IPS-11a (cell line): ENCODE measurements around the gene PDE2A.

Experiments
- H3K4me3 ChIP-seq: one replicate; pipeline ENCODE4 v1.5.1; 2013; ENCODE audit warnings: low read depth, low read length, control low read depth

Gene PDE2A

DNA sequence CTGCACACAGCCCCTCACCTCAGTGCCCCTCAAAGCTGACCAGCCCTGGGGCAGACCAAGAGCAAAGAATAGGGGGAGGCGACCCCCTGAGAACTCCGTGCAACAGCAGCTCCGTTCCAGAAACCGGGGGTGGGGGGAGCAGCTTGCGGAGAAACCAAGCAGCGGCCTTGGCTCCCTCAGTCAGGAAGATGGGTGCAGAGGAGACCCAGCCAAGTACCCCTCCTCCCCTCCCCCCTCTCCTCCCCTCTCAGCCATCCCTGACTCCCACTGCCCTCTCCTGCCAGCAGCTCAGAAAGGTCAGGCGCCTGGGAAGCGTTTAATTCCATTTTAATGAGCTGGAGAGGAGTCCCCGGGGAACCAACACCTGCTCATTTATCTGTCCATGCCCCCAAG is 78.9 kb downstream of the PDE2A start:
- no peak overlapping the region for H3K4me3 ChIP-seq

- H3K4me3 ChIP-seq = no peak overlapping the region
Observed at GRCh38 chr11:72594493-72595291, 79.5 kb downstream of the PDE2A start.

DNA sequence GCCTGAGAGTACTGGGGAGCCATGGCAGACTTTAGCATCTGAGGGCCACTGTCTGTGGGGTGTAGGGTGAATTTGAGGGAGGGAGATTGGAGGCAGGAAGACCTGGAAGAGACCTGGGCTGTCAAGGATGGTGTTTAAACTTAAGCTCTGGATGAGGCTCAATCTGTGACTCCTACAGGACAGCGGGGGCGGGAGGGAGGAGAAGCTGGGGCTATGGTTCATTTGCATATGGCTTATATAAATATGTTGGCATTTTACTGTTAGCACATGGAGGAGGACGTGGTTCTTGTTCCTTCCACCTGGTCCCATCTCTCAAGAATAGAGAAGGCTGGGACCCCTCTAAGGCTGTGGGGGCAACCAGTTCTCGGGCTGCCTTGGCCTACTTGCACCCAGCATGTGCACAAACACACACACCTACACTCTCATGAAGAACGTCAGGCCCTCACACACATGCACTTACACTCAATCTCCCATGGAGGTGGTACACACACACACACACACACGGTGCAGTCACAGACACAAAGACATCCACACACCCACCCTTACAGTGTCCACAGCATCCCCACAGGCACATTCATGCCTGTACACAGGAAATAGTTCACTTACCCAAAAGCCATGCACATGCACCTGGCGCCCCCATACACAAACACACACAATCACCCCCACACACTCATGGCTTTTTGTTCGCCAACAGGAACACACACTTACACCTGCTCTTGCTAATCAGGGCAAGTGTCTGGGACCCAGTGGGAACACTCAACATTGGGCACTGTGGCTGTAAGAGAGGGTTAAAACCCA is 81.3 kb downstream of the PDE2A start:
- H3K4me3 ChIP-seq = no peak overlapping the region

GRCh38 chr11:72591785-72592502 is 82.3 kb downstream of the PDE2A start:
- no peak overlapping the region for H3K4me3 ChIP-seq

DNA sequence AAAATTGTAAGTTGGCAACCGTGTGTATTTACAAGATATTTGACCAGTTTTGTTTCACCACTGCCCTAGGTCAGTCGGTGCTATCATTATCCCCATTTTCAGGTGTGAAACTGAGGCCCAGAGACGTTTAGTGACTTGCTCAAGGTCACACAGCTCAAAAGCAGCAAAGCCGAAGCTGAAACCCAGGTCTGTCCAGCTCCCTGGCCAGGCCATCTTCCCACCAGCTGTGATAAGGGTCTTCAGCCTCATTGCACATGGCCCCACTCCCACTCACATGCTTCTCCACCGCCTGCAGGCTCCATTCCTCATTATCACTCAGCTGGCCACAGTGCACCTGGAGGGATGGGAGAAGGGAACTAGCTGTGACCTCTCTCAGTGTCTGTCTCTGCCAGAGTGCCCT is 83.2 kb downstream of the PDE2A start:
- no peak overlapping the region for H3K4me3 ChIP-seq

DNA sequence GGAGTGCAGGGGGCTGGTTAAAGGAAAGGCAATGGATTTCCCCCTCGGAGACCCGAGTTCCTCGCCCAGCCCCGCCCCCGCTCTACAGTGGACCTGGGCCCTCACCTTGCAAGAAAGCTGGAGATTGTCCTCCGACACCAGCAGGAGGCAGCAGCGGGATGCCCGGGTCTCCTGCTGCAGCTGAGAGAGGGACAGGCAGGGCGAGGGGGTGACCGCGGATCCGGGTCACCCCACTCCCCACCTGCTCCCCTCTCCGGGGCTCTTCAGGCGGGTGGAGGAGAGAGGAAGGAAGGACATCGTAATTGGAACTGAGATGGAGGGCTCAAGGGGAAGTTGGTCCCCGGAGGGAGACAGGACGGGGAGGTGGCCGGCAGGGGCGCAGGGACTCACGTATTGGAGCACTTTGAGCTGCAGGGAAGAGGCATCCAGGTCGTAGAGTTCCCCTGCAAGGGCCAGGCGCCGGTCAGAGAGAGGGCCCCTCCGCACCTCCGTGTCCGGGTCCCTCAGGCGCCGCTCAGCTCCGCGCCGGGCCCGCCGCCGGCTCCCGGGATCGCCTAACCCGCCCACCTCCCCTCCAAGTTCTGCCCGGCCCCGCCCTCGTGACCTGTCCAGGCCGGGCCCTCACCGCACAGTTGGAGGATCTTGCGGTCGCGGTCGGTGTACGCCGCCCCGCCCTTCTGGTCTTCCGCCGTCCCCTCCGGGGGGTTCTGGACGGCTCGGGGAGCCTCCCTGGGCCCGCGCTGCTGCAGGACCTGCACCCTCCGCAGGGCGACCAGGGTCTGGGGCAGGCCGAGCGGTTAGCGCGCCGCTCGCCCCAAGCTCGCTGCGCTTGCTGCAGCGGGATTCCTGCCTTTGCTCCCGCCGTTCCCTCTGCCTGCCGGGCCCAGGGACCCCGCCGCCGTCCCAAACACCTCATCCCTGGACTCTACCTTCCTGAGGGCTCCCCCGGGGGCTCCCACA is 84.1 kb downstream of the PDE2A start:
- H3K4me3 ChIP-seq = peak overlapping the region; percentile 44

GRCh38 chr11:72588421-72589410 is 85.5 kb downstream of the PDE2A start:
- no peak overlapping the region for H3K4me3 ChIP-seq

DNA sequence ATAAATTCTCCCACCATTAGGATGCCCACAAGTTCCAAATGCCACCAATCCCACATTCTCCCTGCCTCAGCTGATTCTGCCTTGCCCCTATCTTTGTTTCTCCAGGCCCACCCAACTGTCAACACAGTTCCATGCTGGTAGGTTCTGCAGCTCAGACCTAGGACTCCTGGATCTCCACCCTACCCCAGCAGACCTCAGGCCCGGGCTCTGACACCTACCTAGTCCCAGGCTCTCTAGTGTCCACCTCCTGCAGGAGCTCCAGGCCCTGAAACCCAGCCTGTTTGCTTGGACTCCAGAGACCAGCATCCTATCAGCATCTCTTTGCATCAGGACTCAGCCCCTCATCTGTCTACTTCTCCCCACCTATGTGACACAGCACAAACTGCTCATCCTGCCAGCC is 86.5 kb downstream of the PDE2A start:
- H3K4me3 ChIP-seq = no peak overlapping the region

GRCh38 chr11:72586321-72587090 is 87.7 kb downstream of the PDE2A start:
- H3K4me3 ChIP-seq = no peak overlapping the region

DNA sequence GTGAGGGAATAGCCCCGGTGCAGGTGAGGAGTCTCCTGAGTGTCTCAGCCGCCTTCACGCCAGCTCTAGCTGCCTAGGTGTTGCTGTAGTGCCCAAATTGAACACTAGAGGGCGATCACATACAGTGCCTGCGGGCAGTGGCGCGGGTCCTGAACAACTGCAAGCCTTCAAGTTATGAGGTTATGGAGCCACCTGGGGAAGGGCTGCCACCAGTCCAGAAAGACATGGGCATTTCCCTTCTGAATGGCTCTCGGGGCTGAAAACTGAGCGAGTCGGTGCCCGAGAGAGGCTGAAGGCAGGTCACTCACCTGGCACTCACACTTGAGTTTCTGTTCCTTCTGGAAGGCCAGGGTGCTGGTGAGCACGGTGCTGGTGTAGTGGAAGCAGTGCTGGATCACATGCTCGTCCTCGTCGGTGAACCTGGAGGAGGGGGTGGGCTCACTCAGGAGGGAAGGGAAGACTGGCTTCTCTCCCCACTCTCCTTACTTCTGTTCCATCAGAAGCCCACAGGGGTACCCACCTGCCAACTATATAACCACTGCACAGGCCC is 88.4 kb downstream of the PDE2A start:
- H3K4me3 ChIP-seq = no peak overlapping the region

GRCh38 chr11:72584939-72585597 is 89.2 kb downstream of the PDE2A start:
- no peak overlapping the region for H3K4me3 ChIP-seq

DNA sequence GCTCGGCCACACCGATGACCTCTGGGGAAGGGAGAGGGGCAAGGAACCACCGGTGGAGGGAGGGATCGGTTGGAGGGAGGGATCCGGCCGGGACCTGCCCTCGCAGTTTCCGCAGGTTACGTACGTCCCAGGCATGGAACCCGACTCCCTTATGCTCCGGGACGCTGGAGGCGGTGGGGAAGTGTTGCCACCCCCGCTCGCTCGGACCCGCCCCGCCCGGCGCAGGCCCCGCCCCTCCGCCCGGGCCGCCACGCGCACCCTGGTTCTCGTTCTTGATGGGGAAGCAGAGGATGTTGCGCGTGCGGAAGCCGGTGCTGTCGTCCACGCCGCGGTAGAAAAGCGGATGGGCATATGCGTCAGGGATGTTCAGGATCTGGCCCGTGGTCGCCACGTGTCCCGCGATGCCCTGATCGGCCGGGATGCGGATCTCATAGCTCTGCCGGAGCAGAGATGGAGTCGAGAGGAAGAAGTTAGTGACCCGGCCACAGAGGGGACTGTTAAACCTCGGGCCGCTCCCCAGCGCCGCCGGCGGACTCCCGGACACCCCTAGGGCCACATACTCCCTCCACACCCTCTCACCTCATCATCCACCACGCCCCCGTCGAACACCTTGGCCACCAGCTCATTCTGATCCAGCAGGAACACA is 89.8 kb downstream of the PDE2A start:
- peak overlapping the region; percentile 33 for H3K4me3 ChIP-seq

DNA sequence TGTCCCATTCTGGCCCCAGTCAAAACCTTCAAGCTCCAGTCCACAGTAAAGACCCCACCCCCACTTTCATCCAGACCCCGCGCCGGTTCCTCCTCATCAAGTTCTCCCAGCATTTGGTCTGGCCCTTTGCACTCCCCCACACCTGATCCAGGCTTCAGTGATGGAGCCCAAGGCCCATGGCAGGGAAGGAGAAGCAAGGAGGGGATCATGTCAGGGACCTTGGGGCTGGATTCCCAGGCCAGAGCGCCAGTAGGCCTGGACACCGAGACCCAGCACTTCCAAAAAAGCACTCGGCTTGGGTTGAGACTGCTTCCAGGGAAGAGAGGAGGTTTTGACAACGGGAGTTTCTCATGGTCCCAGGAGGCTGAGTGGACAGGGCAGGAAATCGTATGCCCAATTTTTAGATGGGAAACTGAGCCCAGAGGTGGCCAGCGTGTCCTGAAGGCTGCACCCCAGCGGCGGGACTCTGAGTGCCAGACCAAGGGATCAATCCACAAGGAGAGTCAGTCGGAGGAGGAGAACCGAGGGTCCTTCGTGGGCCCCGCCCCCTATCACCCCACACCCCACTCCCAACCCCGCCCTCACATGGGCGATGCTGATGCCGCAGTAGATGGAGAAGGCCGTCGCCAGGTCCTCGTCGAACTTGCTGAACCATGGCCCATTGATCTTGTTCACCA is 90.5 kb downstream of the PDE2A start:
- H3K4me3 ChIP-seq = peak overlapping the region; percentile 30

- no peak overlapping the region for H3K4me3 ChIP-seq
Observed at GRCh38 chr11:72583177-72583553, 91.1 kb downstream of the PDE2A start.

GRCh38 chr11:72582206-72583176 is 91.7 kb downstream of the PDE2A start:
- no peak overlapping the region for H3K4me3 ChIP-seq

- no peak overlapping the region for H3K4me3 ChIP-seq
Observed at GRCh38 chr11:72581067-72581466, 93.2 kb downstream of the PDE2A start.
